A549 (cell line): ENCODE data around the gene CDK19.

Source experiments
- MAX ChIP-seq: IDR thresholded peaks from 2 replicates; pipeline ENCODE4 v1.6.1; 2012
- NR3C1 ChIP-seq: fragments of >200 bp; sonication (Bioruptor Twin); formaldehyde crosslinking; IDR thresholded peaks from 3 replicates; pipeline ENCODE4 v1.6.1; 2017

- TF ChIP-seq NR3C1 (no peak), MAX (no peak)
Measured at GRCh38 chr6:110614586-110614985, 200.7 kb downstream of the CDK19 start.
